UCSD-AML1 (cell line): ENCODE data around the gene FCER2.

ENCODE experiments used
- DNase-seq: peaks from one replicate; lab custom pipeline; 2025; ENCODE audit not compliant: unreplicated experiment; lab: John Stamatoyannopoulos, UW

FCER2 gene

GRCh38 chr19:7650148-7650547, 51.8 kb downstream of the FCER2 start:
- no peak for DNase-seq

DNA sequence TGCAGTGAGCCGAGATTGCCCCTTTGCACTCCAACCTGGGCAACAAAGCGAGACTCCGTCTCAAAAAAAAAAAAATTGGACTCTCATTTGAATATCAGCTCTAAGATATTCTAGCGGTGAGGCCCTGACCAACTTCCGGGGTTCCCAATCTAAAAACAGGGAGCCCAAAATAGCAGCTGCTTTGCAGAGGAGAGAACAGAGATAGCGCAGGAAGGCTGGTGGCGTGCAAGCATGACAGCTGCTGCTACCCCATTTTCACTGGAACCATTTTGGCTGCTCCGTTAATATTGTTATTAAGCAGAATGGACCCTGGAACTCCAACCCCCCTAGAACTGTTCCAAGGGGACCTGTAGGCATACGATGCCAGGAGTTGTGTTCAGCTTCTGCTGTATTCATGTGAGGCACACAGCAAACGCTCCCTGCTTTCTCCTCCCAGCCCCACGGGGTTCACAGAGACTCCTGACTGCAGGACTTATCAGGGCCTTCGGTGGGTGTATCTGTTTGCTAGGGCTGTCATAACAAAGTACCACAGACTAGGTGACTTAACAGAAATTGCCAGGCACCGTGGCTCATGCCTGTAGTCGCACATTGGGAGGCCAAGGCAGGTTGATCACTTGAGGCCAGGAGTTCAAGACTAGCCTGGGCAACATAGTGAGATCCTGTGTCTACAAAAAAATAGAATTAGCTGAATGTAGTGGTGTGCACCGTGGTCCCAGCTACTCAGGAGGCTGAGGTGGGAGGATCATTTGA, 53.5 kb downstream of the FCER2 start:
- peak; percentile 32 for DNase-seq

- no peak for DNase-seq
These were observed 54.8 kb downstream of the FCER2 start for GRCh38 chr19:7647156-7647555.

GRCh38 chr19:7646426-7646700, 55.6 kb downstream of the FCER2 start:
- DNase-seq, result no peak

- no peak for DNase-seq
These were observed 56.1 kb downstream of the FCER2 start for GRCh38 chr19:7645656-7646425.

DNA sequence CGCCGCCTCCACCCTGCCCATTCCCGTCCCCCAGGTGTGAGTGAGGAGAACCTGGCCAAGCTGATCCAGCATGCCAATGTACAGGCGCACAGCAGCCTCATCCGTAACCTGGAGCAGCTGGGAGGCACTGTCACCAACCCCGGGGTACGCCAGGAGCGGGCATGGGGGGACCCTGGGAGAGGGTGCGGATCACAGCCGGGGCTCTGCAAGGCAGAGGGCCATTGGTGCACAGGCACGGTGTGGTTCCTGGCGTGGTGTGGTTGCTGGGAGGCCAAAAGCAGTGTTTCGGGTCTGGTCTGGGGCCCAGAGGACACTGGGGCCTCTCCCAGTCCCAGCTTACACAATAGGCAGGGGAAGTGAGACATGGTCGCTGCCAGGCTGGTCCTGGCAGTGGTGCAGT, 56.8 kb downstream of the FCER2 start:
- DNase-seq, result no peak

GRCh38 chr19:7644550-7644877, 57.4 kb downstream of the FCER2 start:
- no peak for DNase-seq

DNA sequence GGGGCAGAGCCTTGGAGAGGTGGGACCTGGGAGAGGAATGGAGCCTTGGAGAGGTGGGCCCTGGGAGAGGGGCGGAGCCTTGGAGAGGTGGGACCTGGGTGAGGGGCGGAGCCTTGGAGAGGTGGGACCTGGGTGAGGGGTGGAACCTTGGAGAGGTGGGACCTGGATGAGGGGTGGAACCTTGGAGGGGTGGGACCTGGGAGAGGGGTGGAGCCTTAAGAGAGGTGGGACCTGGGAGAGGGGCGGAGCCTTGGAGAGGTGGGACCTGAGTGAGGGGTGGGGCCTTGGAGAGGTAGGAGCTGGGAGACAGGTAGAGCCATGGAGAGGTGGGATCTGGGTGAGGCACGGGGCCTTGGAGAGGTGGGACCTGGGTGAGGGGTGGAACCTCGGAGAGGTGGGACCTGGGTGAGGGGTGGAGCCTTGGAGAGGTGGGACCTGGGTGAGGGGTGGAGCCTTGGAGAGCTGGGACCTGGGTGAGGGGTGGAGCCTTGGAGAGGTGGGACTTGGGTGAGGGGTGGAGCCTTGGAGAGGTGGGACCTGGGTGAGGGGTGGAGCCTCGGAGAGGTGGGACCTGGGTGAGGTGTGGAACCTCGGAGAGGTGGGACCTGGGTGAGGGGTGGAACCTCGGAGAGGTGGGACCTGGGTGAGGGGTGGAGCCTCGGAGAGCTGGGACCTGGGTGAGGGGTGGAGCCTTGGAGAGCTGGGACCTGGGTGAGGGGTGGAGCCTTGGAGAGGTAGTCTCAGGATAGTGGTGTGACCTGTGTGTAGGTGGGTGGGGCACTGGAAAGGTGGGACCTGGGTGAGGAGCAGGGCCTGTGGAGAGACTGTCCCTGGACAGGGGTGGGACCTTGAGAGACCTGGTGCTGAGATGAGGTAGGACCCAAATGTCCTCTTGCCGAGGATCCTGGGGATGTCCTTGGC, 58.0 kb downstream of the FCER2 start:
- DNase-seq, result peak; percentile 30

GRCh38 chr19:7643031-7643415, 58.9 kb downstream of the FCER2 start:
- no peak for DNase-seq

DNA sequence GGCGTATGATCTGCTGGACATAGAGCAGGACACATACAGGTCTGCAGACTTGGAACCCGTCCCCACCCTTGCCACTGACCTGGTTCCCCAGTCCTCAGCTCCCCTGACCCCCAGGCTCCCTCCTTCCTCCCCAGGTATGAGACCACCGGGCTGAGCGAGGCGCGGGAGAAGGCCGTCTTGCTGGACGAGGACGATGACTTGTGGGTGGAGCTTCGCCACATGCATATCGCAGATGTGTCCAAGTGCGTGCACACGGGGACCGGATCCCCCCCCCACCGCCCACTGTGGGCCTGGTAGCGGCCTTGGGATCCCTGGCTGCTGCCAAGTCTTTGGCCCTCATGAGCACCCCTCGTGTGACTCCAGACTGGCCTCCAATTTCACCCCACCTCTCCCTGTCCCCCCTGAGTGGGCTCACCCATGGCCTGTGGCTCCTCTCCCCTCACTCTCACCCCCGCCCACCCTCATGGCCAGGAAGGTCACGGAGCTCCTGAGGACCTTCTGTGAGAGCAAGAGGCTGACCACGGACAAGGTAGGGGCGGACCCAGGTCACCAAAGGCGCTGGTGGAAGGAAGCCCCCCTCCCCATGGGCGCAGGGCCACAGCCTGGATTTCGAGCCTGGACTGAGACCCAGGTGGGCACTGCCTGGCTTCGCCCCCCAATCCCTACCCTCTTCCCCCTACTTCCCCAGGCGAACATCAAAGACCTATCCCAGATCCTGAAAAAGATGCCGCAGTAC, 59.5 kb downstream of the FCER2 start:
- DNase-seq, result no peak

- DNase-seq, result peak; percentile 18
These were observed 60.3 kb downstream of the FCER2 start for GRCh38 chr19:7641290-7642276.

DNA sequence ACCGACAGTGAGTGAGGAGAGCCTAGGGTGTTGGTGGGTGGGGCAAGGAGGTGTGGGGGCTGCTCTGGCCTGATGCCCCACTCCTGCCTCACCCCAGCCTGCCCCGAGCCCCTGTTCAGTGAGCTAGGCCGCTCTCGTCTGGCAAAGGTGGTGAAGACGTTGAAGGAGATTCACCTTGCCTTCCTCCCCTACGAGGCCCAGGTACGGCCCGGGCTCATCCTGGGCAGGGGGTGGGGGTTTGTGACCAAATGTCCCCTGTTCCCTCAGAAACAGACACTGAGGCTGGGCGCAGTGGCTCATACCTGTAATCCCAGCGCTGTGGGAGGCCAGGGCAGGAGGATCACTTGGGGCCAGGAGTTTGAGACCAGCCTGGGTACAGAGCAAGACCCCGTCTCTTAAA, 61.1 kb downstream of the FCER2 start:
- DNase-seq, result no peak

- DNase-seq, result no peak
These were observed 62.0 kb downstream of the FCER2 start for GRCh38 chr19:7639863-7640348.

DNA sequence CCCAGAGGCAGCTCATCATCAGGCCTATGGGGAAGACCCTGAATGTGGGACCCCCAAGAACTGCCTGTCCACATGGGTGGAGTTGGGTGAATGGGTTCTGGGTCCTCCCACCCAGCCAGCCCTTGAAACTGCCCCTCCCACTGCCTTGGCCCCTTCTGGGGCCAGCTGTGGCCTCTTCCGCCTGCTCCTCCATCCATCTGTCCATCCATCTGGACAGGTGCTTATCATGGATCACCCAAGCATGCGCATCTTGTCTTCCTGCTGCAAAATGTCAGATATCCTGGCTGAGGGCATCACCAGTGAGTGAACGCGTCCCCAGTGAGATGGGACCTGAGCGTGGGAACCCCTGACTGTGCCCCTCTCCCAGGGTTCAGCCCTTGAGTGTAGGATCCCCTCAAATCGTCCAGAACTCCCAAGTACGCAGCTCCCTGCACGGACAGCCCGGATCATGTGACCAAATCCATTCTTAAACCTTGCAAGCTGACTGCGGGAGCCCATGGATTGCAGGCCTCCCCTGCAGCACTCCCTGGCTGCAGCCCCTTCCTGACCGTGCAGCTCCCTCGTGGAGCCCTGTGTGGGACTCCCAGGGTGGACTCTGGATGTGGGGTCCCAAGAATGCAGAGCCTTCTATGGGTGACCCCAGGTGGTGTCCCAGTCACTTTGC, 63.0 kb downstream of the FCER2 start:
- DNase-seq, result no peak
